Sigmoid colon (tissue), 4 donors: Measurements from ENCODE around the gene HSPA1A.

Source experiments
- POLR2A ChIP-seq, 2 donors: fragments of 450-650 bp; IDR thresholded peaks; one replicate each; pipeline ENCODE4 v1.6.1; 2016; ENCODE audit warnings: antibody characterized with exemption in 2 of 2, mild to moderate bottlenecking in 2 of 2, moderate library complexity in 2 of 2
- POLR2AphosphoS5 ChIP-seq, 4 donors: sonication (generic); formaldehyde crosslinking; IDR thresholded peaks; one replicate each; pipeline ENCODE4 v1.6.1; 2017; ENCODE audit warnings: antibody characterized with exemption in 4 of 4

GRCh38 chr6:31831350-31832215 is 16.2 kb downstream of the HSPA1A start:
- TF ChIP-seq POLR2A (IDR thresholded peaks at IDR 0.05) (no peak), POLR2AphosphoS5 (IDR thresholded peaks at IDR 0.05) (peak in 1 of 4 donors; percentile 29)
